Measurements from ENCODE around the gene OTOS. TPM values are rescaled to one million over a fixed set of nuclear protein-coding genes. Genes with fewer than 3 reads are reported as not detected.

Gene OTOS
- total RNA-seq, 1 experiment from 2014 or later = not detected

DNA sequence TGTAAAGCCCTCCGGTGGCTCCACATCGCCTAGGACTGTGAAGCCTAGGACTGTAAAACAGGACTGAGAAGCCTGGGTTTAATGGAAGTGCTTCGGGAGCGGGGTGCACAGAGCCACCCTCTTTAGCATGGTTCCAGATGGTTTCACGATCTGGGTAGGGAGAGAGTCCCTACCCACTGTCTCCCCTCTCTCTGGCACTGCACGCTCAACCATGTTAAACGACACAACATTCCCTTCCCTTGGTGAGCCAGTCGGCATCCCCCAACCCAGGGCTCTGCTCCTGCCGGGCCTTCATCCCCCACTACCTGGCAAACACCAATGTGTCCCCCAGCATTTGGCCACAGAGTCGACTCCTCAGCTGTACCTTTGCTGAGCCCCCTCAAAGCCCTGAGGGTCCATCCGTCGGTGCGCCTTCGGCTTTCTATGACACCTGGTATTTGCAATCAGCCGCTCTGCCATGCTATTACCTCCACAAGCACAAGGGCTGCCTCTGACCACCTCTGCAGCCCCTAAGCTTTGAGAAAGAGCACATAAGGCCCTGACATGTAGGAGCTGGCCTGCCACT lies 5.4 kb downstream of the OTOS start:
- H3K27ac ChIP-seq (ENCODE audit: low read length) = peak overlapping the region; percentile 85
- CTCF ChIA-PET = no interaction called here
- no TSS peak for BruUV-seq (replicated peaks)

GRCh38 chr2:240134466-240134865 lies 6.0 kb downstream of the OTOS start:
- no peaks in the 10 kb centered on the region for H3K9me3 ChIP-seq (ENCODE audit: control insufficient read depth, insufficient read depth, low read depth, low read length)
- no peaks in the 10 kb centered on the region for H3K27me3 ChIP-seq (ENCODE audit: control insufficient read depth, insufficient read depth, low read length)
- DNase-seq (ENCODE audit: low read depth, low spot score) (no peak), ATAC-seq (no peak)
- BruUV-seq (replicated peaks) = no TSS peak
- H3K4me1 ChIP-seq (ENCODE audit: control insufficient read depth, insufficient read depth, low read length) = peaks cover 8% of the 10 kb centered on the region
- TF ChIP-seq, protein P1, sequence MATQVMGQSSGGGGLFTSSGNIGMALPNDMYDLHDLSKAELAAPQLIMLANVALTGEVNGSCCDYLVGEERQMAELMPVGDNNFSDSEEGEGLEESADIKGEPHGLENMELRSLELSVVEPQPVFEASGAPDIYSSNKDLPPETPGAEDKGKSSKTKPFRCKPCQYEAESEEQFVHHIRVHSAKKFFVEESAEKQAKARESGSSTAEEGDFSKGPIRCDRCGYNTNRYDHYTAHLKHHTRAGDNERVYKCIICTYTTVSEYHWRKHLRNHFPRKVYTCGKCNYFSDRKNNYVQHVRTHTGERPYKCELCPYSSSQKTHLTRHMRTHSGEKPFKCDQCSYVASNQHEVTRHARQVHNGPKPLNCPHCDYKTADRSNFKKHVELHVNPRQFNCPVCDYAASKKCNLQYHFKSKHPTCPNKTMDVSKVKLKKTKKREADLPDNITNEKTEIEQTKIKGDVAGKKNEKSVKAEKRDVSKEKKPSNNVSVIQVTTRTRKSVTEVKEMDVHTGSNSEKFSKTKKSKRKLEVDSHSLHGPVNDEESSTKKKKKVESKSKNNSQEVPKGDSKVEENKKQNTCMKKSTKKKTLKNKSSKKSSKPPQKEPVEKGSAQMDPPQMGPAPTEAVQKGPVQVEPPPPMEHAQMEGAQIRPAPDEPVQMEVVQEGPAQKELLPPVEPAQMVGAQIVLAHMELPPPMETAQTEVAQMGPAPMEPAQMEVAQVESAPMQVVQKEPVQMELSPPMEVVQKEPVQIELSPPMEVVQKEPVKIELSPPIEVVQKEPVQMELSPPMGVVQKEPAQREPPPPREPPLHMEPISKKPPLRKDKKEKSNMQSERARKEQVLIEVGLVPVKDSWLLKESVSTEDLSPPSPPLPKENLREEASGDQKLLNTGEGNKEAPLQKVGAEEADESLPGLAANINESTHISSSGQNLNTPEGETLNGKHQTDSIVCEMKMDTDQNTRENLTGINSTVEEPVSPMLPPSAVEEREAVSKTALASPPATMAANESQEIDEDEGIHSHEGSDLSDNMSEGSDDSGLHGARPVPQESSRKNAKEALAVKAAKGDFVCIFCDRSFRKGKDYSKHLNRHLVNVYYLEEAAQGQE (IDR thresholded peaks at IDR 0.05; ENCODE audit: insufficient read depth in 1 of 2, low read depth in 2 of 2, low read length in 1 of 2) = no peak
- no peak for TF ChIP-seq SIN3A (IDR thresholded peaks at IDR 0.05; ENCODE audit: borderline replicate concordance, insufficient read depth, low read depth, low read length)
- TF ChIP-seq, protein P2, sequence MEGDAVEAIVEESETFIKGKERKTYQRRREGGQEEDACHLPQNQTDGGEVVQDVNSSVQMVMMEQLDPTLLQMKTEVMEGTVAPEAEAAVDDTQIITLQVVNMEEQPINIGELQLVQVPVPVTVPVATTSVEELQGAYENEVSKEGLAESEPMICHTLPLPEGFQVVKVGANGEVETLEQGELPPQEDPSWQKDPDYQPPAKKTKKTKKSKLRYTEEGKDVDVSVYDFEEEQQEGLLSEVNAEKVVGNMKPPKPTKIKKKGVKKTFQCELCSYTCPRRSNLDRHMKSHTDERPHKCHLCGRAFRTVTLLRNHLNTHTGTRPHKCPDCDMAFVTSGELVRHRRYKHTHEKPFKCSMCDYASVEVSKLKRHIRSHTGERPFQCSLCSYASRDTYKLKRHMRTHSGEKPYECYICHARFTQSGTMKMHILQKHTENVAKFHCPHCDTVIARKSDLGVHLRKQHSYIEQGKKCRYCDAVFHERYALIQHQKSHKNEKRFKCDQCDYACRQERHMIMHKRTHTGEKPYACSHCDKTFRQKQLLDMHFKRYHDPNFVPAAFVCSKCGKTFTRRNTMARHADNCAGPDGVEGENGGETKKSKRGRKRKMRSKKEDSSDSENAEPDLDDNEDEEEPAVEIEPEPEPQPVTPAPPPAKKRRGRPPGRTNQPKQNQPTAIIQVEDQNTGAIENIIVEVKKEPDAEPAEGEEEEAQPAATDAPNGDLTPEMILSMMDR (IDR thresholded peaks at IDR 0.05) = no peak
- no peak for TF ChIP-seq TCF7L2 (IDR thresholded peaks at IDR 0.05; ENCODE audit: low read depth, low read length)
- TF ChIP-seq POLR2AphosphoS5 (IDR thresholded peaks at IDR 0.05; ENCODE audit: low read depth, low read length) = no peak
- H3K27ac ChIP-seq (ENCODE audit: low read length) = peak overlapping the region; percentile 85; the same call in 1 of the 2 replicates
- H3K4me3 ChIP-seq (ENCODE audit: low read depth in 2 of 2, low read length in 2 of 2) = peak overlapping the region; percentile 98 to 99; a peak in 3 of 4 replicates
- peaks cover 10% of the 10 kb centered on the region; the same call in 1 of the 2 replicates for H3K36me3 ChIP-seq (ENCODE audit: control insufficient read depth, insufficient read depth, low read length)
- POLR2A ChIA-PET = no interaction called here
- in situ Hi-C loops (cut with HindIII; ENCODE audit: low pct_unique_long_range_greater_than_20kb, low sequenced_read_pairs) (no loop called here), intact Hi-C loops (cut with micrococcal nuclease; ENCODE audit: unreplicated experiment) (no loop called here)
- CTCF ChIA-PET = no interaction called here

More for the DNA sequence above, 5.4 kb downstream of the OTOS start:
- Histone ChIP-seq H3K36me3 (ENCODE audit: control insufficient read depth, insufficient read depth, low read length) (peaks cover 10% of the 10 kb centered on the region; the same call in 1 of the 2 replicates), H3K4me3 (ENCODE audit: low read depth in 2 of 2, low read length in 2 of 2) (peak overlapping the region; percentile 98 to 99), H3K9me3 (ENCODE audit: control insufficient read depth, insufficient read depth, low read depth, low read length) (no peaks in the 10 kb centered on the region), H3K4me1 (ENCODE audit: control insufficient read depth, insufficient read depth, low read length) (peaks cover 8% of the 10 kb centered on the region), H3K27me3 (ENCODE audit: control insufficient read depth, insufficient read depth, low read length) (no peaks in the 10 kb centered on the region)
- TF ChIP-seq, protein P1 (IDR thresholded peaks at IDR 0.05; ENCODE audit: insufficient read depth in 1 of 2, low read depth in 2 of 2, low read length in 1 of 2) = no peak
- TF ChIP-seq SIN3A (IDR thresholded peaks at IDR 0.05; ENCODE audit: borderline replicate concordance, insufficient read depth, low read depth, low read length) (no peak), TCF7L2 (IDR thresholded peaks at IDR 0.05; ENCODE audit: low read depth, low read length) (no peak), POLR2AphosphoS5 (IDR thresholded peaks at IDR 0.05; ENCODE audit: low read depth, low read length) (no peak)
- TF ChIP-seq, protein P2 (IDR thresholded peaks at IDR 0.05) = no peak
- intact Hi-C loops (cut with micrococcal nuclease; ENCODE audit: unreplicated experiment) = no loop called here
- DNase-seq (ENCODE audit: low read depth, low spot score) = no peak
- ATAC-seq = no peak
- POLR2A ChIA-PET = no interaction called here
- in situ Hi-C loops (cut with HindIII; ENCODE audit: low pct_unique_long_range_greater_than_20kb, low sequenced_read_pairs) = no loop called here
